Prostate gland (tissue), 2 donors: Measurements from ENCODE around the gene GFRAL. TPM values are rescaled to one million over a fixed set of nuclear protein-coding genes. Genes with fewer than 3 reads are reported as not detected.
"Not testable (repeated sequence)": the region's sequence is repeated elsewhere in the genome, so short reads cannot be mapped to it uniquely, and the experiment has no call there.

Experiments
- DNase-seq: peaks from one replicate; pipeline ENCODE4 v3.0.0-alpha.2; 2019; ENCODE audit warnings: low spot score
- H3K27ac ChIP-seq, 2 donors: fragments of 200-600 bp; sonication (generic); 2 replicates each; pipeline ENCODE4 v1.5.1; 2017 to 2019
- H3K27me3 ChIP-seq: fragments of 200-600 bp; sonication (generic); replicated peaks from 2 replicates; pipeline ENCODE4 v1.5.1; 2019; ENCODE audit not compliant: insufficient read depth
- H3K36me3 ChIP-seq, 2 donors: fragments of 200-600 bp; sonication (generic); 1 replicate in 1 of 2; 2 replicates in 1 of 2; pipeline versions ENCODE4 v1.5.1 to v1.8.1; 2017 to 2019
- H3K4me1 ChIP-seq: fragments of 200-600 bp; sonication (generic); replicated peaks from 2 replicates; pipeline ENCODE4 v1.5.1; 2019
- H3K4me3 ChIP-seq, 2 donors: fragments of 200-600 bp; sonication (generic); 2 replicates each; pipeline ENCODE4 v1.5.1; 2017 to 2019
- H3K9me3 ChIP-seq: fragments of 200-600 bp; sonication (generic); 2 replicates; pipeline ENCODE4 v1.5.1; 2017
- CTCF ChIP-seq, 4 experiments: fragments of 200-600 bp in 2 of 4; fragments of 450-650 bp in 2 of 4; sonication (generic) in 2 of 4; IDR thresholded peaks; 1 replicate in 3 of 4; 2 replicates in 1 of 4; pipeline ENCODE4 v1.5.1; 2016 to 2019; ENCODE audit warnings: antibody characterized with exemption in 4 of 4, mild to moderate bottlenecking in 2 of 4, moderate library complexity in 2 of 4
- POLR2A ChIP-seq: fragments of 450-650 bp; IDR thresholded peaks from one replicate; pipeline ENCODE4 v1.6.1; 2016; ENCODE audit warnings: antibody characterized with exemption, mild to moderate bottlenecking
- POLR2AphosphoS5 ChIP-seq: sonication (generic); formaldehyde crosslinking; IDR thresholded peaks from one replicate; pipeline ENCODE4 v1.6.1; 2017; ENCODE audit warnings: antibody characterized with exemption
- WGBS: methylation state at CpG from one replicate; pipeline ENCODE4 v1.1.5; 2018; 5-methylcytosine and 5-hydroxymethylcytosine counted together
- intact Hi-C: fragments of 100-400 bp; cut with DNase I; formaldehyde crosslinking; loops from one replicate; pipeline ENCODE4 v1.14.2; 2022
- total RNA-seq, 2 donors: library from RNA; depleted of rRNA; stranded (reverse); fragments of >200 nt; gene quantifications; one replicate each; pipeline ENCODE4 v1.1.0, GENCODE V29; 2016

Gene GFRAL
- total RNA-seq, 2 donors from 2014 or later, result not detected

- 51% methylated on average over 2 of the region's 2 CpGs for WGBS
- Histone ChIP-seq H3K36me3 (no peaks in the 10 kb centered on the region), H3K9me3 (no peaks in the 10 kb centered on the region), H3K4me3 (no peak overlapping the region), H3K27me3 (no peaks in the 10 kb centered on the region), H3K4me1 (no peaks in the 10 kb centered on the region), H3K27ac (no peak overlapping the region)
- TF ChIP-seq CTCF (IDR thresholded peaks at IDR 0.05) (no peak), POLR2A (no peak), POLR2AphosphoS5 (no peak)
- DNase-seq, result no peak
- intact Hi-C loops, result no loop called here
Measured at GRCh38 chr6:55290736-55291135, 36.5 kb upstream of the GFRAL start.

GRCh38 chr6:55293116-55293515 lies 34.2 kb upstream of the GFRAL start:
- Histone ChIP-seq H3K9me3 (no peaks in the 10 kb centered on the region), H3K27ac (no peak overlapping the region), H3K4me3 (no peak overlapping the region), H3K27me3 (no peaks in the 10 kb centered on the region), H3K36me3 (no peaks in the 10 kb centered on the region), H3K4me1 (no peaks in the 10 kb centered on the region)
- 60% methylated on average over 2 of the region's 2 CpGs for WGBS
- no peak for DNase-seq
- intact Hi-C loops, result no loop called here
- TF ChIP-seq POLR2AphosphoS5, result no peak
- peak in 1 of 4 experiments; percentile 25 for TF ChIP-seq CTCF (IDR thresholded peaks at IDR 0.05)
- TF ChIP-seq POLR2A, result no peak

GRCh38 chr6:55297214-55297613 lies 30.1 kb upstream of the GFRAL start:
- H3K4me3 ChIP-seq, H3K27ac ChIP-seq, H3K4me1 ChIP-seq, H3K36me3 ChIP-seq, H3K27me3 ChIP-seq, H3K9me3 ChIP-seq, DNase-seq, intact Hi-C loops: not testable (repeated sequence)
- 100% methylated on average over 3 of the region's 3 CpGs for WGBS

- no peaks in the 10 kb centered on the region for H3K9me3 ChIP-seq
- intact Hi-C loops, result no loop called here
- H3K27me3 ChIP-seq, result no peaks in the 10 kb centered on the region
- H3K4me3 ChIP-seq, result no peak overlapping the region
- no peaks in the 10 kb centered on the region for H3K4me1 ChIP-seq
- TF ChIP-seq POLR2A (no peak), POLR2AphosphoS5 (peak; percentile 68)
- WGBS, result 30% methylated on average over 5 of the region's 5 CpGs
- no peak overlapping the region for H3K27ac ChIP-seq
- H3K36me3 ChIP-seq, result no peaks in the 10 kb centered on the region
- peak; percentile 50 for DNase-seq
Measured at GRCh38 chr6:55299286-55299985, 27.8 kb upstream of the GFRAL start.

- TF ChIP-seq CTCF (IDR thresholded peaks at IDR 0.05) (no peak), POLR2AphosphoS5 (no peak), POLR2A (no peak)
- DNase-seq, result no peak
- Histone ChIP-seq H3K27me3 (no peaks in the 10 kb centered on the region), H3K9me3 (no peaks in the 10 kb centered on the region), H3K36me3 (no peaks in the 10 kb centered on the region), H3K4me3 (no peak overlapping the region), H3K27ac (no peak overlapping the region), H3K4me1 (no peaks in the 10 kb centered on the region)
- 91% methylated on average over 1 of the region's 1 CpG for WGBS
- intact Hi-C loops, result no loop called here
Measured at GRCh38 chr6:55304747-55305146, 22.5 kb upstream of the GFRAL start.

- no peak for DNase-seq
- no peaks in the 10 kb centered on the region for H3K36me3 ChIP-seq
- H3K4me1 ChIP-seq, result no peaks in the 10 kb centered on the region
- TF ChIP-seq POLR2AphosphoS5, result no peak
- no peak for TF ChIP-seq CTCF (IDR thresholded peaks at IDR 0.05)
- no peak for TF ChIP-seq POLR2A
- intact Hi-C loops, result no loop called here
- no peaks in the 10 kb centered on the region for H3K27me3 ChIP-seq
- H3K9me3 ChIP-seq, result no peaks in the 10 kb centered on the region
- H3K27ac ChIP-seq, result no peak overlapping the region
- H3K4me3 ChIP-seq, result no peak overlapping the region
Measured at GRCh38 chr6:55319961-55320695, 7.1 kb upstream of the GFRAL start.
